Measurements from ENCODE around the gene EXOC6B.

EXOC6B gene

DNA sequence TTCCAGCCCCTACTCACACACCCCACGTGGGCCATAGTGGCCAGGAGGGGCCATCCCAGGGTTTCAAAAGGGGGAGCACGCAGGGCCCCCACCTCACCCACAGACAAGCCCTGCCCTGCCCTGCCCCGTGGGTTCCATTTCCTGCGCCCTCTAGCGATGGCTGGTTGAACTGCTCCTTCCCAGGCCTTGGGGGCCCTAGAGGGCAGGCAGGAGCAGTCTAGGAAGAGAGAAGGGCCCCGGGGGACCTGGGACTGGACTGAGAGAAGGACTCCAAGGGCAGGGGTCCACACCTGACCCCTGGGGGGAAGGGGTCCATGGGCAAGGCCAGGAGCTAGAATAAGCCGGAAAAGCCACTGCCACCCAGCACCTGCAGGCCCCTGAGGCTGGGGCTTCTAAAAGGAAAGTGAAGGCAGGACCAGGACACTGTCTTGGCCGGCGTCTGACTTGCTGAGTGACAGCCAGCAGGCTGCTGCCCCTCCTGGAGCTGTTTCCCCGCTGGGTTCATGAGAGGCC lies 688.3 kb downstream of the EXOC6B start:
- Mint-ChIP-seq H3K4me3 (no peak overlapping the region), H3K27ac (no peak overlapping the region), H3K27me3 (ENCODE audit: low read depth) (peaks cover 45% of the 10 kb centered on the region), H3K36me3 (ENCODE audit: low read depth) (peaks cover 3% of the 10 kb centered on the region), H3K9me3 (no peaks in the 10 kb centered on the region), H3K4me1 (peaks cover 5% of the 10 kb centered on the region)
- TF ChIP-seq, protein P1, sequence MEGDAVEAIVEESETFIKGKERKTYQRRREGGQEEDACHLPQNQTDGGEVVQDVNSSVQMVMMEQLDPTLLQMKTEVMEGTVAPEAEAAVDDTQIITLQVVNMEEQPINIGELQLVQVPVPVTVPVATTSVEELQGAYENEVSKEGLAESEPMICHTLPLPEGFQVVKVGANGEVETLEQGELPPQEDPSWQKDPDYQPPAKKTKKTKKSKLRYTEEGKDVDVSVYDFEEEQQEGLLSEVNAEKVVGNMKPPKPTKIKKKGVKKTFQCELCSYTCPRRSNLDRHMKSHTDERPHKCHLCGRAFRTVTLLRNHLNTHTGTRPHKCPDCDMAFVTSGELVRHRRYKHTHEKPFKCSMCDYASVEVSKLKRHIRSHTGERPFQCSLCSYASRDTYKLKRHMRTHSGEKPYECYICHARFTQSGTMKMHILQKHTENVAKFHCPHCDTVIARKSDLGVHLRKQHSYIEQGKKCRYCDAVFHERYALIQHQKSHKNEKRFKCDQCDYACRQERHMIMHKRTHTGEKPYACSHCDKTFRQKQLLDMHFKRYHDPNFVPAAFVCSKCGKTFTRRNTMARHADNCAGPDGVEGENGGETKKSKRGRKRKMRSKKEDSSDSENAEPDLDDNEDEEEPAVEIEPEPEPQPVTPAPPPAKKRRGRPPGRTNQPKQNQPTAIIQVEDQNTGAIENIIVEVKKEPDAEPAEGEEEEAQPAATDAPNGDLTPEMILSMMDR (IDR thresholded peaks at IDR 0.05; ENCODE audit: unreplicated experiment in 3 of 3), result peak; percentile 87 to 93 (median 89)

DNA sequence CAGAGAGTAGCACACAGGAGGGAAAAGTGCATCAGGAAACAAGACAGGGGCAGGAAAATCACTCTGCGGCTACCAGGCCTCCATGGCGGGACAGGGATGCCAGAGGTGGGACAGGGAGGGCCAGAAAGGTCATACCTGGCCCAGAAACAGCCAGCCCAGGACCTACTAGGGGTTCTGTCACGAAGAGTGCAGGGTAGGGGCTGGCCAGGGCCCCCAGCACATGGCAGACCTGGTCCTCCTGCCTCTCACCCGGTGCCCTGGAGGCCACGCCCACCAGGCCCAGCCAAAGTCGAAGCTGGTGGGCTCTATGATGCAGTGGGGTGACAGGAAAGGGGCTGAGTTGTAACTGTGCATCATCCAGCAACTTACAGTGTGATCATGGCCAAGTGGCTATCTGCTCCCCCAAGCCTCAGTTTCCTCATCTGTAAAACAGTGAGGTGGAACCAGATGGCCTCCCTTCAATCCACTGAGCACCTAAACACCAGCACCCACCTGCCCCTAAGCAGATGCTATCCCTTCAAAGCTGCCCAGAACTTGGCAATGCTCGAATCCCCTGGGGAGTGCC lies 688.8 kb downstream of the EXOC6B start:
- Mint-ChIP-seq H3K27me3 (ENCODE audit: low read depth) (peaks cover 40% of the 10 kb centered on the region), H3K4me1 (no peaks in the 10 kb centered on the region), H3K36me3 (ENCODE audit: low read depth) (peaks cover 3% of the 10 kb centered on the region), H3K27ac (no peak overlapping the region), H3K4me3 (no peak overlapping the region), H3K9me3 (no peaks in the 10 kb centered on the region)
- TF ChIP-seq, protein P1 (IDR thresholded peaks at IDR 0.05; ENCODE audit: unreplicated experiment in 3 of 3), result no peak

DNA sequence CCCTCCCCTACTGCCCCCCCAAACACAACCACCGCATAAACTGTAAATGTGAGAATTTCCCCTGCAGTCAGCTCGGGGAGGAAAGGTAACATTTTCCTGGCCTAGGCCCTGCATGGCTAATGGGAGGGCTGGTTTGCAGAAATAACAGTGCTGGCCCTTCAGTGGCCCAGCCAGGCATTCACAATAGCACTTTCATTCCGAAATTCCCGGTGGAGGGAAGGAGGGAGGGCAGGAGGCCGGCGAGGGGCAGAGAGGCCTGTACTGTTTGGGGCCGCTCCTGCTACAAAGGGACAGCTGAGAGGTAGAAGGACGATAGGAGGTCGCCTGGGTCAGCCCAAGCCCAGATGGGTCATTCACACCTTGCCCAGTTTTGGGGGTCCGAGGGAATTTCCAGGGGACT lies 689.5 kb downstream of the EXOC6B start:
- no peak overlapping the region for H3K4me3 Mint-ChIP-seq
- H3K36me3 Mint-ChIP-seq (ENCODE audit: low read depth), result peaks cover 3% of the 10 kb centered on the region
- TF ChIP-seq, protein P1 (IDR thresholded peaks at IDR 0.05; ENCODE audit: unreplicated experiment in 3 of 3), result no peak
- peaks cover under 1% of the 10 kb centered on the region for H3K4me1 Mint-ChIP-seq
- H3K9me3 Mint-ChIP-seq, result no peaks in the 10 kb centered on the region
- peaks cover 33% of the 10 kb centered on the region for H3K27me3 Mint-ChIP-seq (ENCODE audit: low read depth)
- no peak overlapping the region for H3K27ac Mint-ChIP-seq

DNA sequence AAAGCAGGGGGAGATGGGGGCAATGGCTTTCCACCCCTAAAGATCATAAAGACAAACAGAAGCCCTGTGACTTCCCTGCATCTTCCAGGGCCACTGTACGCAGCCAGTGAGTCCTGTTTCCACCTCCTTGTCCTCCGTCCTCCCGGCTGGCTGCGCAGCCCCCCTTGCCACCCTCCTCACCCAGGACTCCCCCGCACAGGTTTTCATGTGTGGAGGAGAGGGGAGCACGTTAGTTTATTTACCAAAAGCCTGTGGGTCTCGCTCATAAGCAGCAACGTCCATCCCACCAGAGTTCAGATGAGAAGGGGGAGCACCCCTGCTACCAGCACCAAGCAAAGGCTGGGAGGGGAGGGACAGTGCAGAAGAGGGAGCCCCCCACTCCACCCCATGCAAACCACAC lies 689.9 kb downstream of the EXOC6B start:
- Mint-ChIP-seq H3K4me3 (no peak overlapping the region), H3K27me3 (ENCODE audit: low read depth) (peaks cover 31% of the 10 kb centered on the region), H3K9me3 (no peaks in the 10 kb centered on the region), H3K36me3 (ENCODE audit: low read depth) (peaks cover 3% of the 10 kb centered on the region), H3K4me1 (peaks cover 4% of the 10 kb centered on the region), H3K27ac (no peak overlapping the region)
- TF ChIP-seq, protein P1 (IDR thresholded peaks at IDR 0.05; ENCODE audit: unreplicated experiment in 3 of 3), result no peak

DNA sequence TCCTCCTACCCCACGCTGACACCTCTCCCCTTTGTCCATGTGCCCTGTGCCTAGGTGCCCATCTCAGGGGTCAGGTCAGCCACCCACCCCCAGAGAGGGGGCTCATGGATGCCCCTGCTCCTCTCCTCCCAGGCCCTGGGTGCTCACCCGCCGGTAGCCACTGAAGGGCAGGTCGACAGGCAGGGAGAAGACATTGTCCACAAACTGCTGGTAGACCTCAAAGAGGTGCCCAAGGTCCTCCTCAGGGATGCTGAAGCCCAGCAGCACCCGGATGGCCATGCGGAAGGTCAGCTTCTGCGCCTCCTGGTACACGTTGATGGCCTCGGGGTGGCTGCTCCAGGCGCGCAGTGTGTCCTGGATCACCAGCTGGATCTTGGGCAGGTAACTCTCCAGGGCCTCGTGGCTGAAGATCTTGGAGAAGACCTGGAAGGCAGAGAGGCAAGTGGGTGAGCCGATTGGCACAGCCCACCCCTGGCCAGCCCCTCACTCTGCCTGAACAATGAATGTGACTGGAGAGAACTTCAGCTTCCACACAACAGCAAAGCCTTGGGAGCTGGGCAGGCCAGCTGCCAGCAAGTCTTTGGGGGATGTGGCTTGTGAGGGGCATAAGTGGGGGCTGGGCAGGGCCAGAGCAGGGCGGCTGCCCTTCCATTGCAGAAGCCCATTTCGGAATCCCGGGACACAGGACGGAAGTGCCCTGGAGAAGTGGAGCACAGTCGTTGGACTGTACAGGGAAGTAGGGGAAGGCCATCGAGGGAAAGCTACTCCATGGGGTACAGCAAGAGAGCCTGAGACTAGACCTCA lies 690.6 kb downstream of the EXOC6B start:
- peaks cover 31% of the 10 kb centered on the region for H3K27me3 Mint-ChIP-seq (ENCODE audit: low read depth)
- H3K36me3 Mint-ChIP-seq (ENCODE audit: low read depth), result peaks cover 3% of the 10 kb centered on the region
- TF ChIP-seq, protein P1 (IDR thresholded peaks at IDR 0.05; ENCODE audit: unreplicated experiment in 3 of 3), result no peak
- no peak overlapping the region for H3K4me3 Mint-ChIP-seq
- H3K27ac Mint-ChIP-seq, result no peak overlapping the region
- H3K9me3 Mint-ChIP-seq, result no peaks in the 10 kb centered on the region
- H3K4me1 Mint-ChIP-seq, result peaks cover 11% of the 10 kb centered on the region
